ENCODE data around the gene MAP4K2.

The MAP4K2 gene

GRCh38 chr11:64767344-64768299 lies 35.4 kb downstream of the MAP4K2 start:
- TF ChIP-seq, protein P1, sequence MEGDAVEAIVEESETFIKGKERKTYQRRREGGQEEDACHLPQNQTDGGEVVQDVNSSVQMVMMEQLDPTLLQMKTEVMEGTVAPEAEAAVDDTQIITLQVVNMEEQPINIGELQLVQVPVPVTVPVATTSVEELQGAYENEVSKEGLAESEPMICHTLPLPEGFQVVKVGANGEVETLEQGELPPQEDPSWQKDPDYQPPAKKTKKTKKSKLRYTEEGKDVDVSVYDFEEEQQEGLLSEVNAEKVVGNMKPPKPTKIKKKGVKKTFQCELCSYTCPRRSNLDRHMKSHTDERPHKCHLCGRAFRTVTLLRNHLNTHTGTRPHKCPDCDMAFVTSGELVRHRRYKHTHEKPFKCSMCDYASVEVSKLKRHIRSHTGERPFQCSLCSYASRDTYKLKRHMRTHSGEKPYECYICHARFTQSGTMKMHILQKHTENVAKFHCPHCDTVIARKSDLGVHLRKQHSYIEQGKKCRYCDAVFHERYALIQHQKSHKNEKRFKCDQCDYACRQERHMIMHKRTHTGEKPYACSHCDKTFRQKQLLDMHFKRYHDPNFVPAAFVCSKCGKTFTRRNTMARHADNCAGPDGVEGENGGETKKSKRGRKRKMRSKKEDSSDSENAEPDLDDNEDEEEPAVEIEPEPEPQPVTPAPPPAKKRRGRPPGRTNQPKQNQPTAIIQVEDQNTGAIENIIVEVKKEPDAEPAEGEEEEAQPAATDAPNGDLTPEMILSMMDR (IDR thresholded peaks at IDR 0.05; ENCODE audit: low read depth, low read length, missing control alignments) = peak; percentile 88
- in situ Hi-C loops (cut with HindIII; ENCODE audit: low pct_ligation_motif_present, low sequenced_read_pairs) = no loop called here

DNA sequence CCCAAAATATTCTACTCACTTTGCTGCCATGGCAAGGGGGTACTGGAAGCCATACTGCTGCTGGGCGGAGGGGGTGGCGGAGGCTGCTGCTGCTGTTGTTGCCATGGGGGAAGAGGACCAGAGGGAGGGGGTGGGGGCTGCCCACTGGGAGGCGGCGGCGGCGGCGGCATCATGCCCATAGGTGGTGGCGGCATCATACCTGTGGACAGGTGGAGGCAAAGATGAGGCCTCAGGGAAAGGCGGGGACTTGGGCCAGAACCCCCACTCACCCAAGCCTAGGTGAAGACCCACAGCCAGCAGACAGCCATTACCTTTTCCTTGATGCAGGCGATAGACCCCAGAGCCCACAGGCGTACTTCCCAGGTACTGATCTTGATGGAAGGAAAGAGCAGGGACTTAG lies 36.1 kb downstream of the MAP4K2 start:
- DNase-seq = no peak
- Histone ChIP-seq H3K27ac (no peak overlapping the region), H3K36me3 (replicated peaks) (peaks cover 92% of the 10 kb centered on the region), H3K27me3 (replicated peaks) (no peaks in the 10 kb centered on the region), H3K4me3 (ENCODE audit: low read depth, low read length) (no peak overlapping the region)
- in situ Hi-C loops (cut with HindIII; ENCODE audit: low pct_ligation_motif_present, low sequenced_read_pairs) = no loop called here
- TF ChIP-seq, protein P1 (IDR thresholded peaks at IDR 0.05; ENCODE audit: low read depth, low read length, missing control alignments) = no peak

More at GRCh38 chr11:64767344-64768299, 35.4 kb downstream of the MAP4K2 start:
- no peak overlapping the region for H3K27ac ChIP-seq
- H3K27me3 ChIP-seq (replicated peaks) = no peaks in the 10 kb centered on the region
- DNase-seq = peak; percentile 63
- H3K36me3 ChIP-seq (replicated peaks) = peaks cover 92% of the 10 kb centered on the region
- no peak overlapping the region for H3K4me3 ChIP-seq (ENCODE audit: low read depth, low read length)

DNA sequence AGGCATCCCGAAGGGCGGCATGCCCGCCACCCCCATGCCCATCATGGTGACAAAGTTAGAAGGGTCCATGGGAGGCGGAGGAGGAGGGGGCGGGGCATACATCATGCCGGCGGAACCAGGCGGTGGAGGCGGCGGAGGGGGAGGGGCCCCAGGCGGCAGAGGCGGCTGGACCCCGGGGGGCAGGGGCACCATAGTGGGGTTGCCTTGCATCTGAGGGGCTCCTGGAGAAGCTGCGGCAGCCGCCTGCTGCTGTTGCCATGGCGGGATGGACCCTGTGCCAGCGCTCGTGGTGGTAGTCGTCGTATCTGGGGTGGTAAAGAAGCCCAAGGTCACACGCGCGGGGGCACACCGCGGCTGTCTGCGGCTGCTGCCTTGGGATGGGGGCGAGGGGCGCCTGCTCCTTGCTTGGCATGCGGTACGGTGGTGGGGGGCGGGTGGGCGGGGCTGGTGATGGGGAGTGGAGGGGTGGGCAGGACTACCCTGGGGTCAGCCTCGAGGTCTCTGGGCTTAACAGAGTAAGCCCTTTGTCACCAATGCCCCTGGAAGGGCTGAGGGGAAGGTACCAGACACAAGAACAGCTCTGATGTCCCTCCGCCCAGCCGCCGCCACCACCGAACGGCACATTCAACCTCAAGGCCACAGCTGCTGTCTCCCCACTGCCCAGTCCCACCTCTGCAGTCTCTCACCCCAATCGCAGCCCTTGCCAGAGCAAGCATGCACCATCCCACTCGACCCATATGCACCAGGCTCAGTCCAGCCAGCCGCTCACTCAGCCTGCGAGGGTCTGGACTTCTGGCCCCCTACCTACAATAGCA lies 37.0 kb downstream of the MAP4K2 start:
- no peaks in the 10 kb centered on the region for H3K27me3 ChIP-seq (replicated peaks)
- DNase-seq = no peak
- no peak overlapping the region for H3K27ac ChIP-seq
- no peak overlapping the region for H3K4me3 ChIP-seq (ENCODE audit: low read depth, low read length)
- in situ Hi-C loops (cut with HindIII; ENCODE audit: low pct_ligation_motif_present, low sequenced_read_pairs) = no loop called here
- TF ChIP-seq, protein P1 (IDR thresholded peaks at IDR 0.05; ENCODE audit: low read depth, low read length, missing control alignments) = no peak
- H3K36me3 ChIP-seq (replicated peaks) = peaks cover 87% of the 10 kb centered on the region

DNA sequence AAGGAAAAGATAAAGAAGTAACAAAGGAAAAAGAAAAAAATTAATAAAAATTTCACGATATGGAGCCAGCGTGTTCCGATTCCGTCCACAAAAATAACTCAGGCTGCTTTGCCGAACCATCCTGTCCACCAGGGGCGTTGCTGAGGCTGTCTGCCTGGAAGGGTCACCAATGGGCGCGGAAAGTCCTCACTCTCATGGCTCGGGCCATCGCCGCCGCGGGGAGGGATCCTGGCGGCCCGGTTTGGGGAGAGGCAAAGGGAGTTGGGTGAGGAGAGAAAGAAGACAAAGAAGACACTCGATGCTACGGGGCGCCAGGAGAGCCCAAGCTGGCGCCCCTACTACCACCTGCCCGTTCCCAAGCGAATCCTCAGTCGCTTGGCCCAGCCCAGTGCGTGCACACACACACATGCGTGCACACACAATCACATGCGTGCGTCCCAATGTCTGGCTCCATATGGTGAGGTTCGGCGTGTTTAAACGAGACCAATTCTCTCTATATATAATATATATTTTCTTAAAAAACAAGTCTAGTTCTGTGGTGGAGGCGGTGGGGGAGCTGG lies 37.6 kb downstream of the MAP4K2 start:
- H3K36me3 ChIP-seq (replicated peaks) = peaks cover 80% of the 10 kb centered on the region
- H3K27ac ChIP-seq = no peak overlapping the region
- in situ Hi-C loops (cut with HindIII; ENCODE audit: low pct_ligation_motif_present, low sequenced_read_pairs) = no loop called here
- no peak for DNase-seq
- TF ChIP-seq, protein P1 (IDR thresholded peaks at IDR 0.05; ENCODE audit: low read depth, low read length, missing control alignments) = peak; percentile 46
- no peak overlapping the region for H3K4me3 ChIP-seq (ENCODE audit: low read depth, low read length)
- no peaks in the 10 kb centered on the region for H3K27me3 ChIP-seq (replicated peaks)

- TF ChIP-seq, protein P1 (IDR thresholded peaks at IDR 0.05; ENCODE audit: low read depth, low read length, missing control alignments) = no peak
- in situ Hi-C loops (cut with HindIII; ENCODE audit: low pct_ligation_motif_present, low sequenced_read_pairs) = no loop called here
- no peaks in the 10 kb centered on the region for H3K27me3 ChIP-seq (replicated peaks)
- peaks cover 74% of the 10 kb centered on the region for H3K36me3 ChIP-seq (replicated peaks)
- no peak overlapping the region for H3K4me3 ChIP-seq (ENCODE audit: low read depth, low read length)
- DNase-seq = no peak
- H3K27ac ChIP-seq = no peak overlapping the region
Measured at GRCh38 chr11:64764753-64765152, 38.3 kb downstream of the MAP4K2 start.
